Trophoblast cell (in vitro differentiated cells and primary cell): Measurements from ENCODE around the gene FBN1.

Source experiments
- DNase-seq, 2 donors: peaks; one replicate each; pipeline ENCODE4 v3.0.0-alpha.2; 2016
- H2AFZ ChIP-seq: 2 replicates; pipeline ENCODE4 v1.6.1; 2013; ENCODE audit warnings: low read length, moderate library complexity, mild to moderate bottlenecking; ENCODE audit not compliant: insufficient read depth, poor library complexity
- H2AK5ac ChIP-seq: 2 replicates; pipeline ENCODE4 v1.6.1; 2013; ENCODE audit warnings: mild to moderate bottlenecking, low read length
- H2BK120ac ChIP-seq: 2 replicates; pipeline ENCODE4 v1.6.1; 2013; ENCODE audit warnings: low read length, mild to moderate bottlenecking, moderate library complexity; ENCODE audit not compliant: insufficient read depth, poor library complexity
- H2BK12ac ChIP-seq: 2 replicates; pipeline ENCODE4 v1.6.1; 2013; ENCODE audit warnings: mild to moderate bottlenecking, low read length, moderate library complexity
- H2BK5ac ChIP-seq: 2 replicates; pipeline ENCODE4 v1.6.1; 2013; ENCODE audit warnings: low read length, low read depth, moderate library complexity, mild to moderate bottlenecking; ENCODE audit not compliant: poor library complexity
- H3K14ac ChIP-seq: 2 replicates; pipeline ENCODE4 v1.6.1; 2013; ENCODE audit warnings: mild to moderate bottlenecking, low read length
- H3K18ac ChIP-seq: 2 replicates; pipeline ENCODE4 v1.6.1; 2013; ENCODE audit warnings: mild to moderate bottlenecking, low read length
- H3K23ac ChIP-seq: 2 replicates; pipeline ENCODE4 v1.6.1; 2013; ENCODE audit warnings: low read length
- H3K27ac ChIP-seq: 2 replicates; pipeline ENCODE4 v1.5.1; 2013; ENCODE audit warnings: low read depth, mild to moderate bottlenecking, inconsistent platforms, low read length, moderate library complexity
- H3K27me3 ChIP-seq: 2 replicates; pipeline ENCODE4 v1.6.1; 2013; ENCODE audit warnings: inconsistent platforms, mild to moderate bottlenecking, low read length, moderate library complexity; ENCODE audit not compliant: insufficient read depth
- H3K36me3 ChIP-seq, 2 experiments: 1 replicate in 1 of 2; 2 replicates in 1 of 2; pipeline ENCODE4 v1.6.1; 2013; ENCODE audit warnings: low read length in 2 of 2, mild to moderate bottlenecking in 2 of 2, moderate library complexity in 1 of 2; ENCODE audit not compliant: insufficient read depth in 2 of 2, control insufficient read depth in 1 of 2
- H3K4ac ChIP-seq: 2 replicates; pipeline ENCODE4 v1.6.1; 2013; ENCODE audit warnings: low read depth, mild to moderate bottlenecking, low read length, moderate library complexity
- H3K4me1 ChIP-seq, 2 experiments: 1 replicate in 1 of 2; 2 replicates in 1 of 2; pipeline ENCODE4 v1.6.1; 2013; ENCODE audit warnings: low read length in 2 of 2, mild to moderate bottlenecking in 2 of 2, moderate library complexity in 1 of 2; ENCODE audit not compliant: insufficient read depth in 2 of 2, control insufficient read depth in 1 of 2
- H3K4me2 ChIP-seq: 2 replicates; pipeline ENCODE4 v1.6.1; 2013; ENCODE audit warnings: inconsistent platforms, mild to moderate bottlenecking, low read length, moderate library complexity
- H3K4me3 ChIP-seq: 2 replicates; pipeline ENCODE4 v1.5.1; 2013; ENCODE audit warnings: mild to moderate bottlenecking, low read depth, low read length, inconsistent platforms
- H3K79me1 ChIP-seq: one replicate; pipeline ENCODE4 v1.6.1; 2013; ENCODE audit warnings: low read length
- H3K79me2 ChIP-seq: 2 replicates; pipeline ENCODE4 v1.6.1; 2013; ENCODE audit warnings: low read length, mild to moderate bottlenecking; ENCODE audit not compliant: control insufficient read depth, insufficient read depth, poor library complexity
- H3K9ac ChIP-seq: 2 replicates; pipeline ENCODE4 v1.6.1; 2013; ENCODE audit warnings: mild to moderate bottlenecking, low read length
- H3K9me3 ChIP-seq: 2 replicates; pipeline ENCODE4 v1.6.1; 2013; ENCODE audit warnings: low read depth, mild to moderate bottlenecking, control low read depth, inconsistent platforms, low read length; ENCODE audit not compliant: insufficient read depth
- H4K12ac ChIP-seq: 2 replicates; pipeline ENCODE4 v1.6.1; 2013; ENCODE audit warnings: low read depth, mild to moderate bottlenecking, low read length, moderate library complexity
- H4K8ac ChIP-seq: 2 replicates; pipeline ENCODE4 v1.6.1; 2013; ENCODE audit warnings: low read depth, mild to moderate bottlenecking, low read length, moderate library complexity
- H4K91ac ChIP-seq: one replicate; pipeline ENCODE4 v1.6.1; 2013; ENCODE audit warnings: low read depth, mild to moderate bottlenecking, low read length, moderate library complexity
- WGBS: extraction: QIAGEN DNeasy Blood & Tissue Kit; methylation state at CpG from one replicate; pipeline ENCODE4 v1.1.7; 2013; ENCODE audit warnings: missing lambda C conversion rate; ENCODE audit not compliant: insufficient read length, insufficient coverage; ENCODE audit errors: extremely low coverage; 5-methylcytosine and 5-hydroxymethylcytosine counted together

Gene FBN1

DNA sequence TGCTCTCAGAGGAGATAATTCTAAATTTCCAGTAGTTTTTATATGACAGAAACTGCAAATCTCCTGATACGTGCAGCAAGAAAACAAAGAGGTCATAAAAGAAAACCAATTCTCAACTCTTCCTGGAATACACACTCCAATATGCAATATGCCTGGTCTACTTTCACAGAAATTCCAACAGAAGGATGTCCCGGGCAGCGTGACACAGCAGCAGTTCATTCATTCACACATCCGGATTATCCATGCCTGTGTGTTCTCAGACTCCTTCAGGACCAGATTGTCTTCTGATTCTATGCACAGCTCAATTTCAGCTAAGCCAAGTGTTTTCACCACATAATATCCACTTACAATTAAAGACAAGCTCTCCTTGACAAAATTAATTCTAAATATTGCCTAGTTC is 64.3 kb downstream of the FBN1 start:
- Histone ChIP-seq H3K79me2 (no peaks in the 10 kb centered on the region), H3K9me3 (no peaks in the 10 kb centered on the region), H2BK12ac (no peak overlapping the region), H3K4ac (no peak overlapping the region), H4K8ac (no peak overlapping the region), H4K12ac (no peak overlapping the region), H2AFZ (no peak overlapping the region), H3K79me1 (no peaks in the 10 kb centered on the region), H2BK5ac (no peak overlapping the region), H2AK5ac (no peak overlapping the region), H3K23ac (no peak overlapping the region), H2BK120ac (no peak overlapping the region), H3K4me2 (no peak overlapping the region), H3K14ac (no peak overlapping the region), H3K9ac (no peak overlapping the region), H3K18ac (no peak overlapping the region), H3K27me3 (no peaks in the 10 kb centered on the region), H3K4me1 (no peaks in the 10 kb centered on the region), H3K27ac (no peak overlapping the region), H4K91ac (no peak overlapping the region), H3K4me3 (no peak overlapping the region), H3K36me3 (no peaks in the 10 kb centered on the region)
- no CpG with 5 or more reads among the region's 4 CpGs for WGBS
- peak in 1 of 2 donors; percentile 41 for DNase-seq

DNA sequence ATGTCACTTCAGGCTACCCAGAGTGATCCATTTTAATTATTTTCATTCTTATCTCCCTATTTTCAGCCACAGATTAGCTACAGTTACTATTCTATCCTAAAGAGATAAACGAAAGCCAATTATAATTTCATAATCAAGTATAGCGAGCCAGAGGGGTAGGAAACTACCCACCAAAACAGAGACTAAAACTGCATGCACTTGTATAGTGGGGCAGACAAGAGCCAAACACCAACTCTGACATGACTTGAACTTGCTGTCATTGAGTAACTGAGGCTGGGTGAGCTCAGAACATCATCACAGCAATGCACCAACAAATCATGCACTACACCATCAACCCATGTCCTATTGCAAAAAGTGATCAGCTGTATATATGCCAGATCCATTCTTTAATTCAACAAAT is 64.8 kb downstream of the FBN1 start:
- Histone ChIP-seq H3K9ac (no peak overlapping the region), H3K18ac (no peak overlapping the region), H3K79me1 (no peaks in the 10 kb centered on the region), H3K23ac (no peak overlapping the region), H4K91ac (no peak overlapping the region), H2AK5ac (no peak overlapping the region), H3K79me2 (no peaks in the 10 kb centered on the region), H3K4ac (no peak overlapping the region), H2AFZ (no peak overlapping the region), H4K8ac (no peak overlapping the region), H2BK120ac (no peak overlapping the region), H3K4me2 (no peak overlapping the region), H2BK12ac (no peak overlapping the region), H2BK5ac (no peak overlapping the region), H3K14ac (no peak overlapping the region), H3K4me3 (no peak overlapping the region), H3K4me1 (no peaks in the 10 kb centered on the region), H3K27me3 (no peaks in the 10 kb centered on the region), H3K36me3 (no peaks in the 10 kb centered on the region), H4K12ac (no peak overlapping the region), H3K9me3 (no peaks in the 10 kb centered on the region), H3K27ac (no peak overlapping the region)
- no CpG with 5 or more reads among the region's 2 CpGs for WGBS
- DNase-seq, result no peak

DNA sequence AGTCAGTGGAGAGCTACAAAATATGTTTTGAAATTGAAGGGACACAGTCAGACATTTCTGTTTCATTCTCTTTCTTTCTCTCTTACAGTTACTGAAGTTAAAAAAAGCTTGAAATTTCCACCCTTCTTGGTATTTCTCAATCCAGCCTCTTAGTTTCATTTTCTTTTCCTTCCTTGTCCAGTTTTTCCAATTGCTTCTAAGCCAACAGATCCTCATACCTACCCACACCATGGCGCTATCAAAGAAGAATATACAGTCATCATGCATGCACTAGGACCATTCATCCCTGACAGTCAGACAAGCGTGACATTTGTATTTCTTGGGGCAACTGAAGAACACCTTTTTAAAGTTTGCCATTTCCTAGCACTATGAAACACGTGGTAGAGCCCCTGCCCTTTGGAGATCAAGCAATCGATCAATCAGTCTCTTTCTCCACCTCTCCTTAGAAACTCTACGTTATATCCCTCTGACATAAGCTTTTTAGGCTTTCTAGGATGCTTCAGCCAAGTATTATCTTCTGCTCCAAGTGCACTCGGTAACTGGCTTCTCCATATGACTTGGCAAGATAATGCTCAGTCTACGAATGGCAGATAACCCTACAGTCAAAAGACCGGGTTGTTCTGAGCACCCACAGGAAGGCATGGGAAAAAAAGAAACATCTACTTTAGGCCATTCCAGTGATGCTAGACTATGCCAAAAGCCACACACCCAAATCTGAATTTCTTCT is 65.4 kb downstream of the FBN1 start:
- no peaks in the 10 kb centered on the region for H3K27me3 ChIP-seq
- no peak overlapping the region for H2BK12ac ChIP-seq
- H3K18ac ChIP-seq, result no peak overlapping the region
- DNase-seq, result peak; percentile 36 to 74
- H3K36me3 ChIP-seq, result no peaks in the 10 kb centered on the region
- H3K4me1 ChIP-seq, result no peaks in the 10 kb centered on the region
- H3K27ac ChIP-seq, result no peak overlapping the region
- H2BK5ac ChIP-seq, result no peak overlapping the region
- no peak overlapping the region for H4K8ac ChIP-seq
- no peak overlapping the region for H3K4ac ChIP-seq
- H2AK5ac ChIP-seq, result no peak overlapping the region
- H3K14ac ChIP-seq, result no peak overlapping the region
- no peaks in the 10 kb centered on the region for H3K79me1 ChIP-seq
- no peaks in the 10 kb centered on the region for H3K9me3 ChIP-seq
- H4K91ac ChIP-seq, result no peak overlapping the region
- H3K79me2 ChIP-seq, result no peaks in the 10 kb centered on the region
- no peak overlapping the region for H2BK120ac ChIP-seq
- no CpG with 5 or more reads among the region's 8 CpGs for WGBS
- H4K12ac ChIP-seq, result no peak overlapping the region
- H3K9ac ChIP-seq, result no peak overlapping the region
- H3K23ac ChIP-seq, result no peak overlapping the region
- H3K4me3 ChIP-seq, result no peak overlapping the region
- no peak overlapping the region for H2AFZ ChIP-seq
- H3K4me2 ChIP-seq, result no peak overlapping the region

DNA sequence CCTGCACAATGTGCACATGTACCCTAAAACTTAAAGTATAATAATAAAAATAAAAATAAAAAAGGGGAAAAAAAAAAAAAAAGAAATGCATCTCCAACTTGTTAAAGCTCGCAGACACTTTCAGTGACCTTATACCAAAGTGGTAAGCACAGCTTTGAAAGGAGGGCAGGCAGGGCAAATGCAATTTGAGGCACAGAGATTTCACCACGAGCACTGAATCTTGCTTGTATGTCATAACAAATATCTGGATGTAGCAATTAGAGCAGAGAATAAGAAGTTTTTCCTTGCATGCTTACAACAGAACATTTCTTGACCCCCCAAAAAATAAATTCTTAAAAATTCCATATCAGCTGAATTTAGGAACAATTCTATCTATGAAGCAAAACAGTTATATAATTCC is 66.5 kb downstream of the FBN1 start:
- WGBS, result no CpG with 5 or more reads among the region's 2 CpGs
- Histone ChIP-seq H3K4me1 (no peaks in the 10 kb centered on the region), H3K79me2 (no peaks in the 10 kb centered on the region), H2BK12ac (no peak overlapping the region), H3K4me2 (no peak overlapping the region), H2AK5ac (no peak overlapping the region), H2BK120ac (no peak overlapping the region), H3K9ac (no peak overlapping the region), H3K14ac (no peak overlapping the region), H4K8ac (no peak overlapping the region), H2BK5ac (no peak overlapping the region), H4K91ac (no peak overlapping the region), H2AFZ (no peak overlapping the region), H3K9me3 (no peaks in the 10 kb centered on the region), H3K23ac (no peak overlapping the region), H3K4ac (no peak overlapping the region), H3K36me3 (no peaks in the 10 kb centered on the region), H3K4me3 (no peak overlapping the region), H3K18ac (no peak overlapping the region), H4K12ac (no peak overlapping the region), H3K27me3 (no peaks in the 10 kb centered on the region), H3K27ac (no peak overlapping the region), H3K79me1 (no peaks in the 10 kb centered on the region)
- DNase-seq, result no peak
